ENCODE data around the gene ESPN.
A peak's percentile ranks its signal among the peaks of the same experiment; 100 is the strongest.
"Not testable (repeated sequence)": the region's sequence is repeated elsewhere in the genome, so short reads cannot be mapped to it uniquely, and the experiment has no call there.

ESPN gene

DNA sequence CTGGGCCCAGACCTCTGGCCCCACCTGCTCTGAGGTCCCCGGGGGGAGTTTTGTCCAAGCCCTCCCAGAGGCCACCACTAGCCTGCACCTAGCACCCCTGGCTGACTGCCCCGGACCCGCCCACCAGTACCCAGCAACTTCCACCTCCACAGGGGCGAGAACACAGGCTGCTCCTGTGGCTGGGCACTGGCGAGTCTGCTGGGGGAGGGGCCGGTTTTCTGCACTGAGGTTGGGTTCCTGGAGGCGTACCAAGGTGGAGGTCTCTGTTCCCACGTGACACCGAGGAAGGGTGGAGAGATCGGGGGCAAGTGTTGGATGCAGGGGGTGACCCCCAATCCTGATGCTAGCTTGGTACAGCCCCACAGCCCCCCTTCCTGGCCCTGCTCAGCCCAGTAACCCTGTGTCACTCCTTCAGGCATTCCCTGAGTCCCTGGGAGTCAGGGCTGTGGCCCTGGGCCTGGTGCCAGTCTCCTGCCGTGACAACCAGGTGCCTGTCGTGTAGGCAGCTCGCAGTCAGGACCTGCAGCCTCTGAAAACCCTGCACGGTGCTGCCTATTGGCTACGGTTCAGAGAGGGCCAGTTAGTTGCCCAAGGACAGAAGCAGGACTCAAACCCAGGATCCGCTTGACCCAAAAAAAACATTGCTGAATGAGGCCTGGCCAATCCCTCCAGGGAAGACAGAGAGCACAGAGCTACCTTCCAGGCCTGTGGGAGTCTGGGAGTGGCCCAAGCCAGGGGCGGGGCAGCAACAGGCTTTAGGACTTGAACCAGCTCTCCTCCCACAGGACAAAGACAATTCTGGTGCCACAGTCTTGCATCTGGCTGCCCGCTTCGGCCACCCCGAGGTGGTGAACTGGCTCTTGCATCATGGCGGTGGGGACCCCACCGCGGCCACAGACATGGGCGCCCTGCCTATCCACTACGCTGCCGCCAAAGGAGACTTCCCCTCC lies 3.1 kb downstream of the ESPN start:
- no peak for DNase-seq (ENCODE audit: low read depth)

GRCh38 chr1:6428453-6428852 lies 3.9 kb downstream of the ESPN start:
- not testable (repeated sequence) for DNase-seq (ENCODE audit: low read depth)

DNA sequence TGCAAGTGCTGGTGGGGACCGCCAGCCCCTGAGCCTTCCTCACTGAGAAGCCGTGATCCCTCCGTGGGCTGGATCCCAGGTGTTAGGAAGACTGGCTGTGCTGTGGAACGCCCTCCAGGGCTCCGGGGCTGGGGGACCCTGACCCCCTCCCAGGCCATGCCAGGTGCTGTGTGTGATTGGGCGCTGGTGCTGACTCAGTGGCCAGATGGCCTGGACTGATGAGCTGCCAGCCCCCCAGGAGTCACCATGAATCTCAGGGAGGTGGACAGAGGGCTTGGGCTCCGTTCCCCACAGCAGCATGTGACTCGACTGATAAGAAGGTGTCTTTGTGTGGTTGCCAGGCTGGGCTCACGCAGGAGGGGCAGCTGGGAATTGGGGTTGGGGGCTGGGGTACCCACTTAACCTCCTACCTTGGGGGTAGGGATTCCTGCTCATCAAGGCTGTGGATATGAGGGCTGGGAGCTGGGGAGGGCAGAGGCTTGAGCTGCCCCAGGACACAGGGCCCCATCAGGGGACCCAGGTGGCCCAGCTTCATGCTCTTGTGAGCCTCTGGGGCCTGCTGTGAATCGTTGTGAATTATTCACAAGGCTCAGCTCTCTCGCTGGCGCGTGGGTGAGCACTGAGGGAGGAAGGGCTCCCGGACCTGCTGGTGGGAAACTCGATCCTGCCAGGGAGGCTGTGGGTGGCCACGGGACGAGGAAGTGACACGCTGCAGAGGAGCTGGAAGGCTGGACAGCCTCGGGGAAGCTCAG lies 5.3 kb downstream of the ESPN start:
- DNase-seq (ENCODE audit: low read depth) = not testable (repeated sequence)

DNA sequence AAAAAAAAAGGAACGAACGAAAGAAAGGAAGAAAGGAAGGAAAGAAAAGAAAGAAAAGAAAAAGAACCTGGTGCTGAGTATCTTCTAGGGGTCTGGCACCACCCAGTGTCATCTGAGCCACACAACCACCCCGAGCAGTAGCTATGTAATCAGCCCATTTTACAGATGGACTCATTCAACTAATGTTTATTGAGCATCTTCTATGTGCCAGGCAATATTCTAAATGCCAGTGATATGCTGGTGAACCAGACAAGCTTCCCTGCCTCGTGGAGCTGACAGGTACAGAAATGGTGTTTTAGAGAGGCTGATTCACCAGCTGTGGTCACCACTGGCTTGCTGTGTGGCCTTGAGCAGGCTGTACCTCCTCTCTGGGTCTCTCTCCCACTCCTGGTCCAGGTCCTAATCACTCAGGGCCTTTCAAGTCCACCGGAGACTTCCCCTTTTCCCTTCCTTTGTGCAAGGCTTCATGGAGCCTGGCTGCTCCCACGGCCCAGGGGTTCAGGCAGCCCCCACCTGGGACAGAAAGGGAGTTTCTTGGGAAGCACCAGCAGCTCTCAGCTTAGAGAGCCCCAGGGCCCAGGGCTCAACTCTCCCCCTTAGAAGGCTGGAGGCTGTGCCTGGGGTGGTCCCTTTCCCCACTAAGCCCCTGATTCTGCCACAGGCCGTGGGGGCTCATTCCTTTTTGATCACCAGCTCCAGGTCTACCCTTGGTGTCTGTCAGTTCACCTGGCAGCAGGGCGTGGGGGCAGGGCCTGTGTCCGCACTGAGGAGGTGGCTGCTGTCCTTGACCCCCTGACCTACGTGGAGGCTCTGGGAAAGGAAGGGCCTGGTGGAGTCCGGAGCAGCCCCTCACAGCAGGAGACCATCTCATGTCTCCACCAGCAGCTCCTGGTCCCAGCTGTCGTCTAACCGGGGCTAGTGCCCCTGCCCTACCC lies 7.3 kb downstream of the ESPN start:
- not testable (repeated sequence) for DNase-seq (ENCODE audit: low read depth)

DNA sequence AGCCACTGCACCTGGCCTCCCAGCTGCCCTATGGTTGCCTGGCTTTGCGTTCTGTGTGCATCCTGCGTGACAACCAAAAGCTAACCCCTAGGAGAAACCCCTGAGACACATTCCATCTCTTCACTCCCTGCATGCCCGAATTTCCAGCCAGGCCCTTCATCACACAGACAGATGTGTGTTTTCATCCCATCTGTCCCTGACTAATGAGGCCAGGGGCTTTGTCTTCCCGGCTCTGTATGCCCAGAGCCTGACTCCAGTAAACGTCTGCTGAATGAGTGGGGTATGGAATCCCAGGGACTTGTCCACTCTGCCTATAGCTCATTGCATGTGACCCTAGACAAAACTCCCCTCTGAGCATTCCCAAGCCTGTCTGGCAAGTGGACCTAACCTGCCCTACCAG lies 9.6 kb downstream of the ESPN start:
- no peak for DNase-seq (ENCODE audit: low read depth)

GRCh38 chr1:6435129-6435528 lies 10.6 kb downstream of the ESPN start:
- no peak for DNase-seq (ENCODE audit: low read depth)

- DNase-seq (ENCODE audit: low read depth) = no peak
Measured at GRCh38 chr1:6435547-6435946, 11.0 kb downstream of the ESPN start.

- DNase-seq (ENCODE audit: low read depth) = not testable (repeated sequence)
Measured at GRCh38 chr1:6436277-6436676, 11.7 kb downstream of the ESPN start.

GRCh38 chr1:6437012-6437700 lies 12.6 kb downstream of the ESPN start:
- not testable (repeated sequence) for DNase-seq (ENCODE audit: low read depth)

GRCh38 chr1:6438047-6438525 lies 13.5 kb downstream of the ESPN start:
- DNase-seq (ENCODE audit: low read depth) = peak; percentile 61

DNA sequence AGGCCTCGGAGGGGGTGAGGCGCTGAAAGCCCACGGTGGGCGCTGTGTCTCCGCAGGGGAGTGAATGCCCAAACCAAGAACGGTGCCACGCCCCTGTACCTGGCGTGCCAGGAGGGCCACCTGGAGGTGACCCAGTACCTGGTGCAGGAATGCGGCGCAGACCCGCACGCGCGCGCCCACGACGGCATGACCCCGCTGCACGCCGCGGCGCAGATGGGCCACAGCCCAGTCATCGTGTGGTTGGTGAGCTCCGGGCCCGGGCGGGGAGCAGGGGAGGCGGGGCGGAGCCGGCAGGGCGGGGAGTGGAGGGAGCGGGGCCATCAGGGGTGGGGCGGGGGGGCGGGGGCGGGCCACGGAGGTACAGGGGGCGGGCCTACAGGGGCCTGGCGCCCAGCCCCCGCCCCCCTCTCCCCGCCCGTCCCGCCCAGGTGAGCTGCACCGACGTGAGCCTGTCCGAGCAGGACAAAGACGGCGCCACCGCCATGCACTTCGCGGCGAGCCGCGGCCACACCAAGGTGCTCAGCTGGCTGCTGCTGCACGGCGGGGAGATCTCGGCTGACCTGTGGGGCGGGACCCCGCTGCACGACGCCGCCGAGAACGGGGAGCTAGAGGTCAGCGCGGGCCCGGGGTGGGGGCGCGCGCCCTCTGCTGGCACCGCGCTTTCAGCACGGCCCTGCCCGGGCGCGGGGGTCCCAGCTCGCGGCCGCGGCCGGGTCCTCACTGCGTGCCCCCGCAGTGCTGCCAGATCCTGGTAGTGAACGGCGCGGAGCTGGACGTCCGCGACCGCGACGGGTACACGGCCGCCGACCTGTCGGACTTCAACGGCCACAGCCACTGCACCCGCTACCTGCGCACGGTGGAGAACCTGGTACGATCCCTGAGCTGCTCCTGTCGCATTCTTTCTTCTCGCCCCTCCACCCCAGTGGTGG lies 15.9 kb downstream of the ESPN start:
- peak; percentile 67 for DNase-seq (ENCODE audit: low read depth)

GRCh38 chr1:6441586-6441985 lies 17.0 kb downstream of the ESPN start:
- DNase-seq (ENCODE audit: low read depth) = no peak

GRCh38 chr1:6443339-6444115 lies 19.0 kb downstream of the ESPN start:
- DNase-seq (ENCODE audit: low read depth) = no peak

DNA sequence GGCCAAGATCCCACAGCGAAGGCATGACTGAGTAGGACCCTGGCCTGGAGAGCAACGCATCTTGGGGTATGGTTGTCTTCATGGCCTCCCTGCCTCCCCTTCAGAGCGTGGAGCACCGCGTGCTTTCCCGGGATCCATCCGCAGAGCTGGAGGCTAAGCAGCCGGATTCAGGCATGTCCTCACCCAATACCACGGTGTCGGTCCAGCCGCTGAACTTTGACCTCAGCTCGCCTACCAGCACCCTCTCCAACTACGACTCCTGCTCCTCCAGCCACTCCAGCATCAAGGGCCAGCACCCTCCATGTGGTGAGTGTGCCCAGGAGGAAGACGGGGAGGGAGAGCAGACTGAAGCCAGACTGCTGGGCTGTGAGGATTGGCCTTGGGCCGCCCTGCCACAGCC lies 19.8 kb downstream of the ESPN start:
- no peak for DNase-seq (ENCODE audit: low read depth)

DNA sequence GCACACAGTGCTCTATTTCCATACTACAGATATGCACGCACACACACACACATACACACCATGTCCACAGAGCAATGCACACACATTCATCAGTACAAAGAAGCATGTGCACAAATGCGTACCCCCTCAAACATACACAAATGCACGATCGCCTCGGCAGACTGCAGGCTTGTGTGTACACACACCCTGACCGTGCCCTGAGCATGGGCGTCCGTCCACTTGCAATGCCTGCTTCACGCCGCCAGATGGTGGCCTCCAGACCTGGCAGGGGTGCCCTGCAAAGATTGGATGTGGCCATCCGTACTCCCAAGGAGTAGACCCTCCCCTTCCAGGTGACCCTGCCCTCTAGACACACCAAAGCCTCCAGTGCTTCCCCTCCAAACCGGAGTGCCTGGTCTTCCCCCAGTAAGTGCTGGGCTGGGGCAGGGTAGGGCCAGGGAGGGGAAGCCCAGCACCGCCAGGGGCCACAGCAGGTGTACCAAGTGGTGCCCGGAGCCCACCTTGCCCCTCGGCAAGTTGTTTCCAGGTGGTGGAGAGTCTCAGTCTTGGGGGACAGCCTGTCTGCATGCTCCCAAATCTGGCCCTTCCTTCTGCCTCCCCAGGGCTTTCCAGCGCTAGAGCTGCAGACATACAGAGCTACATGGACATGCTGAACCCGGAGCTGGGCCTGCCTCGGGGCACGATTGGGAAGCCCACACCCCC lies 20.6 kb downstream of the ESPN start:
- no peak for DNase-seq (ENCODE audit: low read depth)

GRCh38 chr1:6445929-6446328 lies 21.4 kb downstream of the ESPN start:
- DNase-seq (ENCODE audit: low read depth) = not testable (repeated sequence)

GRCh38 chr1:6446665-6447015 lies 22.1 kb downstream of the ESPN start:
- no peak for DNase-seq (ENCODE audit: low read depth)

- DNase-seq (ENCODE audit: low read depth) = no peak
Measured at GRCh38 chr1:6447016-6447817, 22.6 kb downstream of the ESPN start.
